Liver (tissue), 9 donors: ENCODE measurements around the gene GMPR. TPM values are rescaled to one million over a fixed set of nuclear protein-coding genes. Genes with fewer than 3 reads are reported as not detected.
A peak's percentile ranks its signal among the peaks of the same experiment; 100 is the strongest.

Experiments used
- DNase-seq: peaks from one replicate; pipeline ENCODE4 v3.0.0-alpha.2; 2017; ENCODE audit warnings: low spot score
- H3K27ac ChIP-seq, 2 donors: one replicate each; pipeline ENCODE4 v1.7.0; 2013; ENCODE audit warnings: inconsistent platforms in 2 of 2, low read length in 2 of 2, control low read depth in 1 of 2, low read depth in 1 of 2, mild to moderate bottlenecking in 1 of 2
- H3K27me3 ChIP-seq, 4 donors: one replicate each; pipeline versions ENCODE4 v1.6.1 to v1.7.0; 2013; ENCODE audit warnings: low read length in 3 of 4, inconsistent platforms in 1 of 4, mild to moderate bottlenecking in 1 of 4, moderate library complexity in 1 of 4; ENCODE audit not compliant: control insufficient read depth in 4 of 4, insufficient read depth in 4 of 4
- H3K36me3 ChIP-seq, 4 donors: one replicate each; pipeline versions ENCODE4 v1.6.1 to v1.7.0; 2013; ENCODE audit warnings: low read length in 3 of 4, mild to moderate bottlenecking in 3 of 4, low read depth in 1 of 4, moderate library complexity in 1 of 4; ENCODE audit not compliant: control insufficient read depth in 4 of 4, insufficient read depth in 3 of 4
- H3K4me1 ChIP-seq, 4 donors: one replicate each; pipeline versions ENCODE4 v1.6.1 to v1.7.0; 2013; ENCODE audit warnings: low read length in 3 of 4, mild to moderate bottlenecking in 3 of 4, moderate library complexity in 1 of 4; ENCODE audit not compliant: control insufficient read depth in 4 of 4, insufficient read depth in 4 of 4
- H3K4me3 ChIP-seq, 3 donors: one replicate each; pipeline versions ENCODE4 v1.6.1 to v1.7.0; 2013; ENCODE audit warnings: low read length in 3 of 3, control low read depth in 1 of 3, low read depth in 1 of 3, mild to moderate bottlenecking in 1 of 3
- H3K9ac ChIP-seq, 2 donors: one replicate each; pipeline ENCODE4 v1.7.0; 2013; ENCODE audit warnings: low read length in 2 of 2, mild to moderate bottlenecking in 2 of 2, moderate library complexity in 2 of 2, control low read depth in 1 of 2, low read depth in 1 of 2
- H3K9me3 ChIP-seq, 4 donors: one replicate each; pipeline versions ENCODE4 v1.6.1 to v1.7.0; 2013; ENCODE audit warnings: low read length in 3 of 4; ENCODE audit not compliant: control insufficient read depth in 4 of 4
- CTCF ChIP-seq: fragments of 150-350 bp; IDR thresholded peaks from 2 replicates; pipeline ENCODE4 v1.5.1; 2017; ENCODE audit warnings: improper control_type of control experiment, low read depth, low read length; ENCODE audit not compliant: missing input control
- EGR1 ChIP-seq, 2 donors: IDR thresholded peaks; 2 replicates each; pipeline ENCODE4 v1.6.1; 2016 to 2018; ENCODE audit warnings: antibody characterized with exemption in 2 of 2, low read depth in 2 of 2
- FOXA1 ChIP-seq: IDR thresholded peaks from 2 replicates; pipeline ENCODE4 v1.6.1; 2016; ENCODE audit warnings: antibody characterized with exemption
- FOXA2 ChIP-seq: IDR thresholded peaks from 2 replicates; pipeline ENCODE4 v1.6.1; 2016; ENCODE audit warnings: antibody characterized with exemption
- GABPA ChIP-seq, 2 donors: IDR thresholded peaks in 1 of 2; conservative IDR thresholded peaks in 1 of 2; 2 replicates each; pipeline ENCODE4 v1.6.1; 2016; ENCODE audit warnings: antibody characterized with exemption in 2 of 2, mild to moderate bottlenecking in 1 of 2, moderate library complexity in 1 of 2
- HNF4G ChIP-seq: IDR thresholded peaks from 2 replicates; pipeline ENCODE4 v1.6.1; 2016; ENCODE audit warnings: antibody characterized with exemption
- JUND ChIP-seq, 2 donors: IDR thresholded peaks; 2 replicates each; pipeline ENCODE4 v1.6.1; 2016; ENCODE audit warnings: antibody characterized with exemption in 2 of 2
- NR2F2 ChIP-seq: IDR thresholded peaks from 2 replicates; pipeline ENCODE4 v1.6.1; 2016; ENCODE audit warnings: antibody characterized with exemption
- RAD21 ChIP-seq, 2 donors: IDR thresholded peaks; 2 replicates each; pipeline ENCODE4 v1.6.1; 2016; ENCODE audit warnings: antibody characterized with exemption in 2 of 2, mild to moderate bottlenecking in 2 of 2
- REST ChIP-seq: IDR thresholded peaks from 2 replicates; pipeline ENCODE4 v1.6.1; 2016; ENCODE audit warnings: antibody characterized with exemption, mild to moderate bottlenecking
- RXRA ChIP-seq, 2 donors: IDR thresholded peaks; 2 replicates each; pipeline ENCODE4 v1.6.1; 2017 to 2018; ENCODE audit warnings: antibody characterized with exemption in 2 of 2, mild to moderate bottlenecking in 1 of 2
- SP1 ChIP-seq: IDR thresholded peaks from 2 replicates; pipeline ENCODE4 v1.6.1; 2018; ENCODE audit warnings: antibody characterized with exemption, mild to moderate bottlenecking
- TAF1 ChIP-seq: conservative IDR thresholded peaks from 2 replicates; pipeline ENCODE4 v1.6.1; 2016; ENCODE audit warnings: antibody characterized with exemption, mild to moderate bottlenecking
- WGBS: extraction: QIAGEN DNeasy Blood & Tissue Kit; methylation state at CpG from one replicate; pipeline ENCODE4 v1.1.7; 2013; 5-methylcytosine and 5-hydroxymethylcytosine counted together
- polyA plus RNA-seq, 2 donors: library from polyadenylated mRNA; stranded (reverse) in 1 of 2; unstranded in 1 of 2; fragments of 200-250 nt in 1 of 2; fragments of >200 nt in 1 of 2; fragmentation: Nextera tagmentation in 1 of 2; extraction: Ambion mirVana in 1 of 2; gene quantifications; one replicate each; pipeline versions ENCODE4 v1.2.1 to v1.2.3, GENCODE V29; 2013 to 2015
- total RNA-seq, 2 donors: library from RNA; depleted of rRNA; stranded (reverse); fragments of >200 nt; gene quantifications; one replicate each; pipeline ENCODE4 v1.2.3, GENCODE V29; 2014
- donor health status: healthy.
- donor health status: healthy.
- donor health status: healthy.
- donor health status: healthy.
- donor health status: healthy.

The GMPR gene
- total and polyA plus RNA-seq, 4 donors = 2.1 to 50.2 (median 4.2) TPM

GRCh38 chr6:16204653-16205376 is 33.6 kb upstream of the GMPR start (continued):
- no peak for TF ChIP-seq RXRA (IDR thresholded peaks at IDR 0.05)
- no peak for TF ChIP-seq NR2F2
- no peak for TF ChIP-seq FOXA1
- no peak for TF ChIP-seq HNF4G
- TF ChIP-seq RAD21 (IDR thresholded peaks at IDR 0.05) = no peak

- Histone ChIP-seq H3K9me3 (no peaks in the 10 kb centered on the region), H3K36me3 (no peaks in the 10 kb centered on the region), H3K4me3 (no peak overlapping the region), H3K4me1 (no peaks in the 10 kb centered on the region), H3K27me3 (no peaks in the 10 kb centered on the region), H3K9ac (no peak overlapping the region), H3K27ac (no peak overlapping the region)
- DNase-seq = no peak
- TF ChIP-seq NR2F2 (peak; percentile 83), SP1 (no peak)
- WGBS = 90% methylated on average over 4 of the region's 4 CpGs
Measured at GRCh38 chr6:16205377-16206144, 32.8 kb upstream of the GMPR start.

- peak; percentile 55 for DNase-seq
- H3K9ac ChIP-seq = no peak overlapping the region
- WGBS = 7% methylated on average over 6 of the region's 6 CpGs
Measured at GRCh38 chr6:16206595-16207037, 31.8 kb upstream of the GMPR start.

GRCh38 chr6:16208989-16209388 is 29.4 kb upstream of the GMPR start:
- WGBS = 58% methylated on average over 2 of the region's 2 CpGs
- Histone ChIP-seq H3K9ac (no peak overlapping the region), H3K9me3 (no peaks in the 10 kb centered on the region), H3K36me3 (no peaks in the 10 kb centered on the region), H3K4me3 (no peak overlapping the region), H3K27ac (no peak overlapping the region), H3K4me1 (no peaks in the 10 kb centered on the region), H3K27me3 (no peaks in the 10 kb centered on the region)
- DNase-seq = no peak
- TF ChIP-seq TAF1 = no peak
- TF ChIP-seq JUND (IDR thresholded peaks at IDR 0.05) = no peak
- TF ChIP-seq REST = no peak
- no peak for TF ChIP-seq HNF4G
- no peak for TF ChIP-seq FOXA2
- TF ChIP-seq EGR1 (IDR thresholded peaks at IDR 0.05; ENCODE audit: low read depth in 2 of 2) = no peak

More at GRCh38 chr6:16206595-16207037, 31.8 kb upstream of the GMPR start:
- TF ChIP-seq FOXA1 (no peak), CTCF (peak; percentile 98), RAD21 (IDR thresholded peaks at IDR 0.05) (peak; percentile 97 to 98), GABPA (IDR thresholded peaks at IDR 0.05 in 1 of 2, conservative IDR thresholded peaks at IDR 0.05 in 1 of 2) (peak; percentile 36 to 44)
- no peaks in the 10 kb centered on the region for H3K9me3 ChIP-seq
- no peak overlapping the region for H3K4me3 ChIP-seq
- no peaks in the 10 kb centered on the region for H3K36me3 ChIP-seq
- no peak overlapping the region for H3K27ac ChIP-seq
- H3K4me1 ChIP-seq = no peaks in the 10 kb centered on the region
- no peaks in the 10 kb centered on the region for H3K27me3 ChIP-seq
